HG03064 (cell line): ENCODE results near the gene C6orf120.

Experiments
- ATAC-seq: cut with Tn5 transposase; IDR thresholded peaks from one replicate; pipeline ENCODE4 v1.9.1; 2021; ENCODE audit warnings: low read depth; ENCODE audit not compliant: unreplicated experiment

C6orf120 gene

GRCh38 chr6:169701954-169702839, at the start of gene C6orf120, which contains the start of gene WDR27:
Gene C6orf120, plus strand, starts transcription at chr6:169702126. Its CDS starts 334 bp downstream, at chr6:169702460.
Gene WDR27, minus strand, starts transcription at chr6:169702029. Its CDS starts 13,024 bp downstream, at chr6:169689005.
- peak; percentile 93 for ATAC-seq

GRCh38 chr6:169652896-169653295, 49.0 kb upstream of the C6orf120 start:
- ATAC-seq: no peak

GRCh38 chr6:169653691-169654090, 48.2 kb upstream of the C6orf120 start:
- ATAC-seq: no peak

GRCh38 chr6:169654598-169655391, 47.1 kb upstream of the C6orf120 start:
- peak; percentile 89 for ATAC-seq

- ATAC-seq: no peak
These were observed 45.2 kb upstream of the C6orf120 start for GRCh38 chr6:169656546-169657283.

GRCh38 chr6:169657284-169657610, 44.7 kb upstream of the C6orf120 start:
- no peak for ATAC-seq

GRCh38 chr6:169659820-169660610, 41.9 kb upstream of the C6orf120 start:
- no peak for ATAC-seq

GRCh38 chr6:169660751-169661390, 41.1 kb upstream of the C6orf120 start:
- ATAC-seq: no peak

GRCh38 chr6:169661391-169661756, 40.6 kb upstream of the C6orf120 start:
- no peak for ATAC-seq

- ATAC-seq: no peak
These were observed 38.5 kb upstream of the C6orf120 start for GRCh38 chr6:169663468-169663867.

GRCh38 chr6:169664227-169664626, 37.7 kb upstream of the C6orf120 start:
- no peak for ATAC-seq

- ATAC-seq: no peak
These were observed 36.6 kb upstream of the C6orf120 start for GRCh38 chr6:169665289-169665688.

GRCh38 chr6:169666441-169666840, 35.5 kb upstream of the C6orf120 start:
- no peak for ATAC-seq

GRCh38 chr6:169667716-169668115, 34.2 kb upstream of the C6orf120 start:
- no peak for ATAC-seq

- ATAC-seq: no peak
These were observed 33.6 kb upstream of the C6orf120 start for GRCh38 chr6:169668203-169668847.

- no peak for ATAC-seq
These were observed 32.8 kb upstream of the C6orf120 start for GRCh38 chr6:169669147-169669546.

GRCh38 chr6:169669889-169670288, 32.0 kb upstream of the C6orf120 start:
- ATAC-seq: no peak

- ATAC-seq: no peak
These were observed 30.4 kb upstream of the C6orf120 start for GRCh38 chr6:169671563-169671962.

GRCh38 chr6:169675011-169675410, 26.9 kb upstream of the C6orf120 start:
- ATAC-seq: no peak
